ENCODE data around the gene ASIC4. TPM values are rescaled to one million over a fixed set of nuclear protein-coding genes. Genes with fewer than 3 reads are reported as not detected.

The ASIC4 gene
- total and polyA plus RNA-seq, 2 of the 8 experiments (the other 6 are each of a cell fraction or from before 2014, with no cell fraction given), result 0.12 to 0.22 TPM

- TF ChIP-seq CHD7 (IDR thresholded peaks at IDR 0.05; ENCODE audit: insufficient replicate concordance, low read length), result no peak
- TF ChIP-seq EP300 (IDR thresholded peaks at IDR 0.05; ENCODE audit: borderline replicate concordance in 1 of 2, low read depth in 2 of 2, low read length in 2 of 2), result no peak
- TF ChIP-seq TCF12 (IDR thresholded peaks at IDR 0.05; ENCODE audit: low read depth, low read length), result no peak
- TF ChIP-seq NANOG (IDR thresholded peaks at IDR 0.05; ENCODE audit: insufficient read depth, low read depth, low read length, poor library complexity, severe bottlenecking), result no peak
- no peak for TF ChIP-seq ATF2 (IDR thresholded peaks at IDR 0.05; ENCODE audit: low read length)
- no peak for TF ChIP-seq RAD21 (IDR thresholded peaks at IDR 0.05 in 1 of 2, conservative IDR thresholded peaks at IDR 0.05 in 1 of 2; ENCODE audit: low read depth in 2 of 2, low read length in 2 of 2)
- TF ChIP-seq SRF (IDR thresholded peaks at IDR 0.05; ENCODE audit: low read depth, low read length), result no peak
- no peak for TF ChIP-seq USF2 (IDR thresholded peaks at IDR 0.05; ENCODE audit: low read length)
These were observed 11.7 kb upstream of the ASIC4 start (continued) for GRCh38 chr2:219502618-219503017.
